ENCODE data around the gene CILP2.

CILP2 gene

DNA sequence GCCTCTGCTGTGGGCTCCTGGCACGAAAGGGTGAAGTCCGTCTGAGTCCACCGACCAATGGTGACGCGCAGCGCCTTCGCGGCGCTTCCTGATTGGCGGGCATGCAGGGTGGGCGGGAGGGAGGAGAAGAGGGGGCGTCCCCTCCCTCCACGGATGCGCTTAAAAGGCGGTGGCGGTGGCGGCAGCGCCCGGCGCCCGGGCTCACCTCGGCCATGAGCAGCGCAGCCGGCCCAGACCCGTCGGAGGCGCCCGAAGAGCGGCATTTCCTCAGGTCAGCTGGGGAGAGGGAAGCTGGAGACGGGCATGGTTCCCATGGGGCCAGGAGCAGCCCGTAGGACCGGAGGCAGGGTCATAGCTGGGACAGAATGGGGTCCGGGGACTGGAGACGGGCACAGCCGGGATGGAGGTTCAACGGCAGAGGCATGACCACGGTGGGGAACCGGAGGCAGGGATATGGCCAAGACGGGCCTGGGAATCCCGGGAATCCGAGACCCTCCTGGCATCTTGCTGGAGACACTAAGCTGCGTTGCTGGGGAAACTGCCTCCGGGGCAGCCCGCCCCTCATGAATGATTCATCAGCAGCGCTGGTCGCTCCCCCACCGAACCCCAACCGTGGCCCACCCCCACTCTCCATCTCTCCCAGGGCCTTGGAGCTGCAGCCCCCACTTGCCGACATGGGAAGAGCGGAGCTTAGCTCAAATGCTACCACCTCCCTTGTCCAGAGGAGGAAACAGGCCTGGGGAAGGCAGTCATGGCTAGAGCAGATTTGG lies 9.2 kb upstream of the CILP2 start, which contains the start of gene YJEFN3:
TSS of gene YJEFN3 (plus strand) at position 191 of the 770 bp plus-strand sequence. CDS start at position 213, 22 bp downstream.
- peak; percentile 84 for DNase-seq (ENCODE audit: low spot score)

DNA sequence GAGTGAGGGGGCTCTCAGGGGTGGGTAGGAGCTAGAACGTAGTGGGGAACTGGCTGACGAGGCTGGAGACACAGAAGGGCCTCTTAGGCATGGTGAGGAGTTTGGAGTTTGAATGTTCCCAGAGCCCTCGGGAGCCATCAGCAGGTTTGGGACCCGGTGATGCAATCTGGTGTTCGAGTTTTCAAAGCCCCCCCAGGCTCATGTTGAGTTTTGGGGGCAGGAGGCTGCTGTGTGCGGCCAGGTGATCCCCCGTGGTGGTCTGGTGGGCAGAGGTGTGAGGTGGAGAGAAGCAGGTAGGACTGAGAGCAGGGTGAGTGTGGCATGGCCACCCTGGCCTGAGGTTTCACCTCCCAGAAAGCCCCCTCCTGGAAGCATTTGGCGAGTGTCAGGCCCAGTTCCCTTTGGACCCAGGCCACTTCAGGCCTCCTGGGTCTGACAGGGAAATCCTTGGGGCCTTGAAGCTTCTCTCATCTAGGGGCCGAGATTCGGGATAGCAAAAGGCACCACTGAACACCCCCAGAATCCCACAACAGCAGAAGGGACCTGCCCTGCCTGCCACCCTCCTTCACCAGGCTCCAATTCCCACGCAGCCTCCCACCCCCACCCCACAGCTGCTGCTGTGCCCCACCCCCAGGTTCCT lies 8.2 kb upstream of the CILP2 start:
- DNase-seq (ENCODE audit: low spot score) = peak; percentile 32

DNA sequence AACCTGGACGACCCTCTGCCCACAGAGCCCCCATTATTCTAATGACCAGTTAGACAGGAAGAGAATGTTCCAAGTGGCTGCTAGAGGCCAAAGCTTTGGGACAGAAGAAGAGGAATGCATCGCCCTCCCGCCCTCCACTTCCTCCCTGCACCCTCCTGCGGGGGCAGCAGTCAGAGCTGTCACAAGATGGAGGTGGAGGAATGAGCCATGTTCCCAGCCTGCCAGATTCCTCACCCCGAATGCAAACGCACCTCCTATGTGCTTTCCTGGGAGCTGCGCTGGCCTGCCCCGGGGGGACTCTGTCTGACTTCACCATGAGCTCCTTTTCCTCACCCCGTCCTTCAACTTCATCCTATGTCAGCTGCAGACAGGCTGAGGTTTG lies 7.7 kb upstream of the CILP2 start:
- DNase-seq (ENCODE audit: low spot score) = peak; percentile 81

DNA sequence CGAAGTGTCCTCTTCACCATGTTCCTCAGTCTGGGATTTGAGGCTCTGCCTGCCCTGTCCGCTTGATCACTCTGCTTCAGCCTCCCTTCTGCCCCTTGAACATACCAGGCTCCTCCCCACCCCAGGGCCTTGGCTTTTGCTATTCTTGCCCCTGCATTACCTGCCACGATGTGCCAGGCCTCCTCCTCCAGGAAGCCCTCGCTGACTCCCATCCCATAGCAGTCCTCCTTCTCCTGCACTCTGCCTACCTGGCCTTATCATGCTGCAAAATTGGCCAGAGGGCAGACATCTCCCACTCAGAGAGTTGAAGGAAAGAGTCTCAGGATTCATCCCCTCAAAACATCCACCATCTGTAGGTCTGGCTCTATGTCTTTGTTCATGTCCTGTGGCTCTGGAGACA lies 7.2 kb upstream of the CILP2 start:
- DNase-seq (ENCODE audit: low spot score) = peak; percentile 37

DNA sequence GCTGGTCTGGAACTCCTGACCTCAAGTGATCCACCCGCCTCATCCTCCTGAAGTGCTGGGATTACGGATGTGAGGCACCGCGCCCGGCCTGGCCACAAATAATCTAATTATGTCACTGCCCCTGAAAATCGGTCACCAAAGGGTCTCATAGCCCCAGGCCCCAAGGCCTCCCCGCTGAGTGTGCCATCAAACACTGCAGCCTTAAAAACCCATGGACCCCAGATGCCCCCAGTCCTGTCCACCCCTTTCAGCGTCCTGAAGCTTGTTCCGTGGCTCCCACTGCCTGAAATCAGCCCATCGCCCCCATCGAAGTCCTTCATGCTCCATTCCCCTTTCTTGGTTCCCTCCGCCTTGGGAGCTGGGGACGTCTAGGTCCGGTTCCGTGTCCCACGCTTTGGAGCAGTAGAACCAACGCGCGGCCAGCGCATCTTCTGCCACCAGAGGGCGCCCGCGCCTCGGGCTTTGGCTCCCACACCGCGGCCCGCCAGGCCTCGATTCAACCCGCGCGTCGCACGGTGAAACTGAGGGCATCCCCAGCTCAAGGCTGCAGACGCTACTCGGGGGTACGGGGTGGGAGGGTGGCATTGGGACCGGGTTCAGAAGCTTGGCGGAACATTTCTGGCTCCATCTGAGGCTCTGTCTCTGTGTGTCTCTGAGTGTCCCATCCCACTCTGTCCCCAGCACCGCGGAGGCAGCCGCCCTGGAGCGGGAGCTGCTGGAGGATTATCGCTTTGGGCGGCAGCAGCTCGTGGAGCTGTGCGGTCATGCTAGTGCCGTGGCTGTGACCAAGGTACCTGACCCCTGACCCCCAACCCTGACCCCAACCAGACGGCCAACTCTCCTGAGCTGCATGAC lies 5.9 kb upstream of the CILP2 start:
- DNase-seq (ENCODE audit: low spot score) = peak; percentile 98

DNA sequence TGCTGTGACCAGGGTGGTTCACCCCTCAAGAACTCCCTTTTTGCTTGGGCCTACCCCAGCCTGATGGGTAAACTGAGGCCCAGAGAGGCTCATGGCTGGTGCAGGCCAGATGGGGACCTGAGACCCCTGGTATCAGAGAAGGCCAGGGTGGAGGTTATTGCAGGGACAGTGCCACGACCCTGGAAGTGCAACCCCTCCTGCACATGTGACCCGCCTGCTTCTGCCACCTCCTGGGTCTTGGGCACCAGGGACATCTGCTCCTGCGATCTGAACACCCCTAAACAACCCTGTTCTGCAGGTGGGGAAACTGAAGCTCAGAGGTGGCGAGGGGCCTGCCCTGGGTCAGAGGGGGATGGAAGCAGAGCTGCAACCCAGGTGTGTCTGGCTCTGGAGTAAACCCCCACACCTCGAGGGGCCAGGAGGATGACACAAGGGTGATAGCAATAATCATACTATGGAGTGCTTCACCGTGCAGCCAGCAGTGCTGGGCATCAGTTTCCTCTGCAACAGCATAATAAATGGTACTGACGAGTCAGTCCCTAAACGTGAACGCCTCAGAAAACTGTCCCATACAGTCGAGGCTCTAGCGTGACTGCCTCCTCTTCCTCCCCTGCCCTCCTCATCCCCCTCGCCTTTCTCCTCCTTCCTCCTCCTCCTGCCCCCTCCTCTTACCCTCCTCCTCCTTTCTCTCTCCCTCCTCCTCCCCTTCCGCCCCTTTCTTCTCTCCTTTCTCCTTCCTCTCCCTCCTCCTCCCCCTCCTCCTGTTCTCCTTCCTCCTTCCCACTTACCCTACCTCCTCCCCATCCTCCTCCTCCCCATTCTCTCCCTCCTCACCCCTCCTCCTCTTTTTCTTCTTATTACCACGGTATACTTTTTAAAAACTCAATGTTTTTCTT lies 5.0 kb upstream of the CILP2 start:
- DNase-seq (ENCODE audit: low spot score) = no peak

DNA sequence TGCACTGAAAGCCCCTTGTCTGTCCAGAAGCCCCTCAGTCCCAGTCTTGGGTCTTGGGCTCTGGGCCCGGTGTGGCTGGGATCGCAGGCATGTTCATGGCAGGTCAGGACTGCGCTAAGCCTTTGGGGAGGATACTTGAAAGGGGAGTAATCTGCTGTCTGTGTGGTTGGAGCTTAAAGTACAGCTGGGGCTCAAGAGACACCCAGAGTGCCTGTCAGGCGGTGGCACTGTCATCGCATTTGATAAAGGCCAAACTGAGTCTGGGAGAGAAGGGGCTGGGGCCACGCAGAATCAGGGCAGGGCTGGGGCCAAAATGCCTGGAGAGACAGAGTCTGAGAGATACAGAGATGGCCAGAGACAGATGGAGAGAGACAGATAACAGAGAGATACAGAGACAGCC lies 4.2 kb upstream of the CILP2 start:
- no peak for DNase-seq (ENCODE audit: low spot score)

DNA sequence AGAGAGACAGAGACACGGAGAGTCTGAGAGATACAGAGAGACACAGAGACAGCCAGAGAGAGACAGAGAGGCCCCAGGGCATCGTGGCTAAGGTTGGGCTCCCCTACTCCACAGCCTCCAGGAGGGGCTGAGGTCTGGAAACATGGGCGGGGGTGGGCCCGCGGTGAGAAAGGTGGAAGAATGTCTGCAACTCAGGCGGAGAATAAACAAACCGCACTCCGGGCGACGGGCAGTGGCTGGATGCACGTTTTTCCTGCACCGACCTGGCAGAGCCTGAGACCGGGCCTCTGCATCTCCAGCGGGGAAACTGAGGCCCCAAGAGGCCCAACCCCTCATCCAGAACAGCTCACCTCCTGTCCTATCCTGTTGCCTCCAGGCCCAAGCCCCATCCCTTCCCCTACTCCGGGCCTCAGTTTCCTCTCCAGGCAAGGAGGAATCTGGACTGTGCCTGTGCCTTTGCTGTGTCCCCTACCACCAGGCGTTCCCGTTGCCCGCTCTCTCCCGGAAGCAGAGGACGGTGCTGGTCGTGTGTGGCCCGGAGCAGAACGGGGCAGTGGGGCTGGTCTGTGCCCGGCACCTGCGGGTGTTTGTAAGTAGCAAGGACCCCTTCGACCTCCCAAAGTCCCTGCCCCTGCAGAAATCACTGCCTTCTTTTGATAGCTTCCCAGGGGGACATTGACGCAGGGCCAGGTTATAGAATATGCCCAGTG lies 3.4 kb upstream of the CILP2 start:
- no peak for DNase-seq (ENCODE audit: low spot score)

DNA sequence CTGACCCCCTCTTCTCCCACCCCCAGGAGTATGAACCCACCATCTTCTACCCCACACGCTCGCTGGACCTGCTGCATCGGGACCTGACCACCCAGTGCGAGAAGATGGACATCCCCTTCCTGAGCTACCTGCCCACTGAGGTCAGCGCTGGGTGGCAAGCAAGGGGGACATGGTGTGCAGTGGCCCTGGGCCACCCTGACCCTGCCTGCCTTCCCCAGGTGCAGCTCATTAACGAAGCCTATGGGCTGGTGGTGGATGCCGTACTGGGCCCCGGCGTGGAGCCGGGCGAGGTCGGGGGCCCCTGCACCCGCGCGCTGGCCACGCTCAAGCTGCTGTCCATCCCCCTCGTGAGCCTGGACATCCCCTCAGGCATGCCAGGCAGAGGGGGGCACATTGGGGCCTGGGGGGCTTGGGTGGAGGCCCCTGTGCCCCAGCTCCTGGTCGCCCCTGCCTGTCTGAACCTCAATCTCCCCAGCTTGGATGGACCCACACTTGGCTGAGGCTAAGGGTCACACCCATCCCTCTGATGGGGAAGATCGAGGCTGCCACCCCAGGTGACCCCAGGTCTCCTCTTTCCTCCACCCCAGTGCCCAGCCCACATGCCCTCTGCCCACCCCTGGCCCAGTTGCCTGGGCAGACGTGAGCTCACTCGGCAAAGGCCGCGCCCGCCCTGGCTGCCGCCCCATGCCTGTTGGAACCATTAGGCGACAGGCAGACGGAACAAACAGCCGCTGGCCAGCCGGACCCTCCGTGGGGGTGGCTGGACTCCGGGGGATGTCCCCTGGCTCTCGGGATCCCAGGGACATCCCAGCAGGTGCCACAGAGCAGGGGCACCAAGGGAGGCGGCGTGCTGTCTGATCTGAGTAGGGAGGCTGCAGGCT lies 2.5 kb upstream of the CILP2 start:
- DNase-seq (ENCODE audit: low spot score) = no peak

DNA sequence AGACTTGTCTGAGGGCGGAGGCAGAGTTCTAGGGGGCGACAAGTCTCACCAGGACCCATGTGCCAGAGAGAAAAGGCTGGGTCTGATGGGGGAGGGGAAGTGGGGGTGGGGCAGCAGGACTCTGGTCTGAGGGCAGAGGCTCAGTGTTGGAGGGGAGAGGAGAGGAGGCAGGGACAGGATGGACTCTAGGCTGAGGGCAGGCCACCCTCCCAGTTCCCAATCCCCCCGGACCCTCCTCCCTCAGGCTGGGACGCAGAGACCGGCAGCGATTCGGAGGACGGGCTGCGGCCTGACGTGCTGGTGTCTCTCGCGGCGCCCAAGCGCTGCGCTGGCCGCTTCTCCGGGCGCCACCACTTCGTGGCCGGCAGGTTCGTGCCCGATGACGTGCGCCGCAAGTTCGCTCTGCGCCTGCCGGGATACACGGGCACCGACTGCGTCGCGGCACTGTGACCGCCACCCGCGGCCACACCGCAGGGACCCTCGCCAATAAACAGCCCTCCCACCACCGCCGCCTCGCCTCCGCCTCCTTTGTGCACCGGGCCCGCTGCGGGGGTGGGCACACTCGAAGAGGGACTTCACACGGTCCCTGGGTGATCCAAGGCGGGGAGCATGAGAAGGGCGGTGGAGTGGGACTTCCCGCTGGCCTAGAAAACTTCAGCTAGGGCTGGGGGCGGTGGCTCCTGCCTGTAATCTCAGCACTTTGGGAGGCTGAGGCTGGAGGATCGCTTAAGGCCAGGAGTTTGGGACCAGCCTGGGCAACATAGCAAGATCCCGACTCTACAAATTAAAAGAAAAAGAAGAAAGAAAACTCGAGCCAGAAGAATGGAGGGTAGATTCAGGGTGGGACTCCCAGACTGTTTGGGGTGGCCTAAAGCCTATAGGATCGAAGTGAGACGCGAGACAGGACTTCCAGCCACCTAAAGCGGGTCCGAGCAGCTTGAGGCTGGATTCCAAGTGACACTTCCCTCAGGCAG lies 703 bp upstream of the CILP2 start:
- DNase-seq (ENCODE audit: low spot score) = no peak

DNA sequence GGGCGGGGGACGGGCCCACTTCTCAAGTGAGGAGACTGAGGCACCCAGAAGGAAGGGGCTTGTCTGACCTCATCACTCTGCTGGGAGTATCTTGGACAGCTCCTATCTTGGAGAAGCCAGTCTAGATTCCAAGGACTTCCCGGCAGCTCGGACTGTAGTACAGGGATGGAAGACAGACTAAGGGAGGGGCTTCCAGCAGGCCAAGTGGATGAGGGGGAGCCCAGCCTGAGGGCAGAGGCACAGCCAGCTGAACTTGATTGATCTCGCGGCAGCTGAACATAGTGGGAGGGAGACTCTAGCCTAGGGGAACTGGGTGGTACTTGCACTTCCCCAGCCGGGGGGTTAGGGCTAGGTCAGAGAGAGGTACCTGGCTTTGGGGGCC lies 711 bp downstream of the CILP2 start:
- DNase-seq (ENCODE audit: low spot score) = no peak

DNA sequence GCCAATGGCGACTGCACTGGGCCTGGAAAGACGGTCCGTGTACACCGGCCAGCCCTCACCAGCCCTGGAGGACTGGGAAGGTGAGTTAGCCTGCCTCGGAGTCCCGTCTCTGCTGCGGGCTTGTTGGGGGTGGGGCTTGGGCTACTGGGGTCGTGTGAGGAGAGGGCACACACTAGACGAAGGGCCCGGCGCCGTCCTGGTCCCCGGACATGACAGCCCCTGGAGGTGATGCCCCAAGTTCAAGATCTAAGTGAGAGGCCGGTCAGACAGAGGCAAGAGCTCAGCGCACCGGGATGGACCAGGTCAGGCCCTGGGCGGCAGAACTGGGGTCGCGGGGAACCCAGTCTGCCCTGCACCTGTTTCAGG lies 1.6 kb downstream of the CILP2 start:
- DNase-seq (ENCODE audit: low spot score) = no peak

DNA sequence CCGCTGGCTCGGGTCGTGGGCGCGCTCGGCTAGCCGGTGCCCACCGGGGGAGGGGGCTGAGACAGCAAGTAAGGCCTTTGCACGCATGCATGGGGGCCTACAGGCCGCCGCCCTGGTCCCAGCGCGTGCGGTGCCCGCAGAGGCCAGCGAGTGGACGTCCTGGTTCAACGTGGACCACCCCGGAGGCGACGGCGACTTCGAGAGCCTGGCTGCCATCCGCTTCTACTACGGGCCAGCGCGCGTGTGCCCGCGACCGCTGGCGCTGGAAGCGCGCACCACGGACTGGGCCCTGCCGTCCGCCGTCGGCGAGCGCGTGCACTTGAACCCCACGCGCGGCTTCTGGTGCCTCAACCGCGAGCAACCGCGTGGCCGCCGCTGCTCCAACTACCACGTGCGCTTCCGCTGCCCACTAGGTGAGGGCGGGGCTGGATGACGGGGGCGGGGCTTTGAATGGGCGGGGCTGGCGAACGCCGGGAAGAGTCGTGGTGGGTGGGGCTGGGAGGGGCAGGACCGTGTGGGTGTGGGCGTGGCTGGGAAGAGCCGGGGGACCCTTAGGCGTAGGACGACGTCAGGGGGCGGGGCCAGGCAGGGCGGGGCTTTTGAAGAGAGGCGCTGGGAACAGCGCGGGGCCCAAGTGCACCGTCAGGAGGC lies 2.1 kb downstream of the CILP2 start:
- no peak for DNase-seq (ENCODE audit: low spot score)

DNA sequence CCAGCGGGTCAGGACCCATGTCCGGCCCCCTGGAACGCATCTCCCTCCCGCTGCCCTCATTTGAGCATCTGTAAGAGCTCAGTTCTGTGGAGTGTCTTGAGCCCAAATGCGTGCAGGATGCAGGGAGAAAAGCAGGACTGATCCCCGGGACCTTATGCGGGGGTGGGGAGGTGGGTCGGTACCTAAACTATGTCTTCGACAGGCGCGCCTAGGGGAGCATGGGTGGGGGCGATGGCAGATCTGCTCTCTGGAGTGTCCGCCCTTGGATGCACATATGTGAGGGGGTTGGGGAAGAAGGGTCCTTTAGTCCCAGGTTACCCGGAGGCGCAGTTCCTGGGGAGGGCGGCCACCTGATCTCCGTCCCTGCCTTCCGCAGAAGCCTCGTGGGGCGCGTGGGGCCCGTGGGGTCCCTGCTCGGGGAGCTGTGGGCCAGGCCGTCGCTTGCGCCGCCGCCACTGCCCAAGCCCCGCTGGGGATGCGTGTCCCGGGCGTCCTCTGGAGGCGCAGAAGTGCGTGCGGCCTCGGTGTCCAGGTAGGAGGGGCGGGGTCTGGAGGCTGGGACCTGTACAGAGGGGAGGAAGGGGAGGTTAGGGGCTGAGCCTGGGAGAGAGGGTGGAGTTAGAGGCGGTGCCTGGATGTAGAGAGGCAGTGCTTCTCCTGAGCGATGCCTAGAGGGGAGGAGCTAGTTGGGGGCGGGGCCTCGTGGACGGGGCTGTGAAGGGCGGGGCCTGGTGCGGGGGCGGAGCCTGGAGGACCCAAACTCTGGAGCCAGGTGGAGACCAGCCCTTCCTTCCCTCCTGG lies 2.9 kb downstream of the CILP2 start:
- no peak for DNase-seq (ENCODE audit: low spot score)

DNA sequence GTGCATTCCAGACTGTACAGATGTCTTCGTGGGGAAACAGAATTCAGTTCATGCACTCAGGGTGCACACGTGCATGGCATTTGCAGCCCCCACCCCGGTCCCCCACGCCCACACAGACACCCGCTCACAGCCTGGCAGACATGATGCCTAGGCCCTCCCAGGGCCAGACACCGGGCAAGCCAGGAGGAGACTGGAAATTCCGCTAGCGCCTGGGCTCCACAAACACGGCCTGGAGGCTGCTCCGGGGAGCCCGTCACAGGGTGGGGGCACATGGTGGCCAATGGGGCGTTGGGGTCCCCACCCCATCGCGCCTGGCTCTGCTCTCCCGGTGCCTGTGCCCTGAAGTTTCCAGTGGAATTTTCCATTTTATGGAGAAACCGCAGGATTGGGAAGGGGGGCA lies 3.6 kb downstream of the CILP2 start:
- DNase-seq (ENCODE audit: low spot score) = no peak

DNA sequence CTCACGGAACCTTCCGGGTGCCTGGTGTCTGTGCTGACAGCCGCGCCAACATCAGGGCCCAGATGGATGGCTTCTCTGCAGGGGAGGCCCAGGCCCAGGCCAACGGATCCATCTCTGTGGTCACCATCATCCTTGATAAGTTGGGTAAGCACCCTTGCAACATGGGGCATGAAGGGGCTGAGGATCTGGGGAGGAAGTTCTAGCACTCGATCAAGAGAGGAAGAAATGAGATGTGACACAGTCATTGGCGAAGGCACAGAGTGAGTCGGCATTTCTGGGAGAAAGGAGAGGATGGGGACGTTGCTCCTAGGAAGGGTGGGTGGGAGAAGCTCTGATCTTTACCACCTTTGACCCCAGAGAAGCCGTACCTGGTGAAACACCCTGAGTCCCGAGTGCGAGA lies 4.4 kb downstream of the CILP2 start:
- no peak for DNase-seq (ENCODE audit: low spot score)

DNA sequence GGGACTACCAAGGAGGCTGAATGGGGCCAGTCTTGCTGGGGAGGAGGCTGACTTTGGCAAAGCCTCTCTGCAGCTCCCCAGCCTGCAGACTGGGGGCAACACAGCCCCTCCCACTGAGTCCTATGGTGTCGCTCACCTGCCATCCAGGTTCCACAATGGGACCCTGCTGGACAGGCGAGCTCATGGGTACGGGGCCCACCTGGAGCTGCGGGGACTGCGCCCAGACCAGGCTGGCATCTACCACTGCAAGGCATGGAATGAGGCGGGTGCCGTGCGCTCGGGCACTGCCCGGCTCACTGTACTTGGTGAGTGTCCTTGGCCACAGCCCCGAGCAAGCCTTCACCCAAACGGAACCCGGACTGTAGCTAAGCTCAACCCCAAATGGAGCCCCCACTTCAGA lies 5.0 kb downstream of the CILP2 start:
- DNase-seq (ENCODE audit: low spot score) = no peak

DNA sequence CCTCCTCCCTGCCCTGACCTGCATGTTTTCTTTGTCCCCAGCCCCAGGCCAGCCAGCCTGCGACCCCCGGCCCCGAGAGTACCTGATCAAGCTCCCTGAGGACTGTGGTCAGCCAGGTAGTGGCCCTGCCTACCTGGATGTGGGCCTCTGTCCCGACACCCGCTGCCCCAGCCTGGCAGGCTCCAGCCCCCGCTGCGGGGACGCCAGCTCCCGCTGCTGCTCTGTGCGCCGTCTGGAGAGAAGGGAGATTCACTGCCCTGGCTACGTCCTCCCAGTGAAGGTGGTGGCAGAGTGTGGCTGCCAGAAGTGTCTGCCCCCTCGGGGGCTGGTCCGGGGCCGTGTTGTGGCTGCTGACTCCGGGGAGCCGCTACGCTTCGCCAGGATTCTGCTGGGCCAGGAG lies 5.6 kb downstream of the CILP2 start:
- DNase-seq (ENCODE audit: low spot score) = no peak
